Stimulated activated CD4-positive, alpha-beta T cell treated with anti-CD3 and anti-CD28 coated beads, Interleukin-4, amount 100 ng/mL, for 4 hours (primary cell): Measurements from ENCODE around the gene FAM83E.
"Not testable (repeated sequence)": the region's sequence is repeated elsewhere in the genome, so short reads cannot be mapped to it uniquely, and the experiment has no call there.

Source experiments
- DNase-seq, 2 experiments: peaks; one replicate each; pipeline ENCODE4 v3.0.0-alpha.2; 2020

Gene FAM83E

GRCh38 chr19:48639483-48640375 is 24.9 kb upstream of the FAM83E start:
- no peak for DNase-seq

DNA sequence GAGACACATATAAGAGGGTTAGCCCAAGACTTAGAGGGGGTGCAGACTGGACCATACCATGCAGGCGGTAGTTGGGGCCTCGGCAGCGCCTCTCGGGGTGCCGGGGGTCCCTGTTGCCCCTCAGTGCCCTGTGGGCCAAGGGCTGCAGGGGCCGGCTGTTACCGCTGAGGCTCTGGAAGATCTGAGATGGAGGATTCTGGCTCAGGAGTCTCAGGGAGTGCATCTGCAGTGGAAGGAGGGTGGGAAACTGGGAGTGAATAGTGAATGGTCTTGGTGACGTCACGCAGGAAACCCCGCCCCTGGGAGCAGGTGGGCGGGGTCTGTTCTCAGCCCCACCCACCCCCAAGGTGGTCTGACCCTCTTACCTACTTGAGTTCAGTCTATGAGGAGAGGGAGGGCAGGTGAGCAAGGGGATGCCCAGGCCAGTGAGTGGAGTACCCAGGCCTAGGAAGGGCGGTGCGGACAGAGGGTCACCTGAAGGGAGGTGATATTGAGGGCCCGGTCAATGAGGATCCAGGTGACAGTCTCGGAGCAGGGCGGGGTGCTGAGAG is 24.0 kb upstream of the FAM83E start:
- DNase-seq, result no peak

DNA sequence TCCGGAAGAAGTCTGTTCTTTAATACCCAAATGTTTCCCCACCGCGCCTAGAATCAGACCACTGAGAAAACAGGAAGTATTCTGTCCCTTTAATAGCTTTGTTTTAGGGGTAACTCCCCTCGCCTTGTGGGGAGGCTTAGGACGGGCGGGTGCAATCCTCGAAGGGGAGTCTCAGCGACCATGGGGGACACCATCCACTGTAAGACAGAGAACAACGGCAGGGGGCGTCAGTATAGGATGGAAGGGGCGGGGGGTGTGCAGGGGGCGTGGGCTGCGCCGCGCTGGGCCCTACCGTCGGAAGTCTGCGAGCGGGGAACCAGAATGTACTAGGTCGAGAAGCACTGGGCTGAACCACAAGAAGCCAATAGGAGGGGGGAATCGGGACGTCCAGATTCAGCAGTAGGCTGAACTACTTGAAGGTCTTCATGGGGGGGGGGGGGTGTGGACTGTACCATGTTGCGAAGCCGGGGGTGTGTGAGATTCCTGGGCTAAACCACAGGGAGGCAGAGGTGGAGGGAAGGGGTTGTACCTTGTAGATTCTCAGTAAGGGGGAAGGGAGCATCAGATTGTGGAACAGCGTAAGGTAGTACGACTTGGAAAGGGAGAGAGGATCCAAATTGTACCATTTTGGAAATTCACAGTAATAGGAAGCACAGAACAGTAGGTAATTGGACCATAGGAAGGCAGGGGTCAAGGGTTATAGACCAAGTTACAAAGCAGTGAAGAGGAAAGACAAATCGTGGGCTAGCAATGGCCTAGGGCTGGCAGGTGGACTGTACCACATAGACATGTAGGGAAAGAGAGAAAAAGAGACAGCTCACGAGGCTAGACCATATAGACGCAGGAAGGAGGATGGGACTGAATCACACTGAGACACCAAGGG is 23.3 kb upstream of the FAM83E start:
- DNase-seq, result peak; percentile 65 to 86

- peak; percentile 98 to 100 for DNase-seq
These were observed 22.6 kb upstream of the FAM83E start for GRCh38 chr19:48637449-48637947.

DNA sequence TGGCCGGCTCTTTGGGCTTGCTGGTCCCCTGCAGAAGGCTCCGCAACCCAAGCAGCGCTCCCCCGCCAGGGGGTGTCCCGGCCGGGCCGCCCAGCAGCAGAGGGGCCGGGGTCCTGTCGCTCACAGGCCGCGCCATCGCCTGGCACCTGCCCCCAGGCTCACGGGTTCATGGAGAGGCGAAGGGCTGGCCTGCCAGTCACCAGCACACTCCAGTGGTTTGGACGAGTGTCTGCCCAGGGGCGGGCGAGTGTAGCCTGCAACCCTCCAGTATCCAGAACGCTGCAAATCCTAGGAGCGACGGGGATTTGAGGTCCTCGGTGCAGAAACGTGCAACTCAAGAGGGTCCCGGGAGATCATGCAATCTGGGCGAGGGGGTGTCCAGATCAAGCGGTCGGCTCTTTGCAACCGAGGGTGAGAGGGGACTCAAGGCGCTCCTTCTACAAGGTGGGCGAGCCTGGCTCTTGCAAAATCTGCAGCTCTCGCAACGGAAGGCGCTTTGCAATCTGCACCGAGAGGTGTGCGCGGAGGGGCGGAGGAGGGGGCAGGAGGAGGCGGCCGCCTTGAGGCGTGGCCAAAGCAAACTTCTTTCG is 22.1 kb upstream of the FAM83E start, which contains the start of gene DBP:
TSS of gene DBP (minus strand) at position 521 of the 590 bp plus-strand sequence. CDS start at position 136, 385 bp downstream.
- DNase-seq, result no peak

- DNase-seq, result no peak
These were observed 21.3 kb upstream of the FAM83E start for GRCh38 chr19:48635966-48636858.

- peak; percentile 69 to 81 for DNase-seq
These were observed 20.5 kb upstream of the FAM83E start for GRCh38 chr19:48635263-48635965.

DNA sequence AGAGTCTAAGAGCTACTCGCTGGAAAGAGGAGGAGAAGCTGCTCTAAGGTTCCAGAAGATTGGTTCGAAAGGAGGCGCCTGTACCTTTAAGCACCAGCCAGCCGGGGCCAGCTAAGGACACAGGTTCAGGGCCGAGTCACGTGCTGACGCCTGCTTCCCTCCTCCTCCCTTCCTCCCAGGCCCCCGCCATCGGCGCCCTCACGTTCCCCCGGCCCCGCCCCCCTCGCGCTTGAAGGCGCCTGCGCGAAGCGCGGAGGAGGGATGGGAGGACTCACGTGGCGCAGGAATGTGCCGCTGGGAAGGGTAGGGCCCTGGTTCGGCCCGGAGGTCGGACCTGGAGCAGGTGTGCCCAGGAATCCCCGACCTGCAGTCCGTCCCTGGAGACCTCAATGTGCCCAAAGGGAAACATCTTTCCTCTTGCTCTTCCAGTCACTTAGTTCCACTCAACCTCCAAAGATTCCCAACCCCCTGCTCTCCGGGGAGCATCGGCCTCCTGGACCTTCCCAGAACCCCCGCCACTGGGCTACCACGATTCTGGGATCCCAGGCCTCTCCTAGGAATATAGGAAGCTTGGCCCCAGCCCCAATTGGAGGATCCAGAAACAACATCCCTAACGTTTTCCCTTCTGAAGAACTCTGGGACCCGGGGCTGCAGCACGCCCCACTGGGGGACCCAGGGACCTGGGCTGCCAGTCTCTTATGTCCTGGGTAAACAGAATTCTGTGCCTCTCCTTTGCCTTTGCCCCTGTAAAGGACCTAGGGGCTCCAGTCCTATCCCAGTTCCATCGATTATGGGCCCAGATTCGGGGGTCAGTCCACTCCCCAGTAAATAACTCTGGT is 19.8 kb upstream of the FAM83E start:
- DNase-seq, result peak; percentile 91 to 96

GRCh38 chr19:48634036-48634342 is 19.1 kb upstream of the FAM83E start:
- DNase-seq, result no peak

DNA sequence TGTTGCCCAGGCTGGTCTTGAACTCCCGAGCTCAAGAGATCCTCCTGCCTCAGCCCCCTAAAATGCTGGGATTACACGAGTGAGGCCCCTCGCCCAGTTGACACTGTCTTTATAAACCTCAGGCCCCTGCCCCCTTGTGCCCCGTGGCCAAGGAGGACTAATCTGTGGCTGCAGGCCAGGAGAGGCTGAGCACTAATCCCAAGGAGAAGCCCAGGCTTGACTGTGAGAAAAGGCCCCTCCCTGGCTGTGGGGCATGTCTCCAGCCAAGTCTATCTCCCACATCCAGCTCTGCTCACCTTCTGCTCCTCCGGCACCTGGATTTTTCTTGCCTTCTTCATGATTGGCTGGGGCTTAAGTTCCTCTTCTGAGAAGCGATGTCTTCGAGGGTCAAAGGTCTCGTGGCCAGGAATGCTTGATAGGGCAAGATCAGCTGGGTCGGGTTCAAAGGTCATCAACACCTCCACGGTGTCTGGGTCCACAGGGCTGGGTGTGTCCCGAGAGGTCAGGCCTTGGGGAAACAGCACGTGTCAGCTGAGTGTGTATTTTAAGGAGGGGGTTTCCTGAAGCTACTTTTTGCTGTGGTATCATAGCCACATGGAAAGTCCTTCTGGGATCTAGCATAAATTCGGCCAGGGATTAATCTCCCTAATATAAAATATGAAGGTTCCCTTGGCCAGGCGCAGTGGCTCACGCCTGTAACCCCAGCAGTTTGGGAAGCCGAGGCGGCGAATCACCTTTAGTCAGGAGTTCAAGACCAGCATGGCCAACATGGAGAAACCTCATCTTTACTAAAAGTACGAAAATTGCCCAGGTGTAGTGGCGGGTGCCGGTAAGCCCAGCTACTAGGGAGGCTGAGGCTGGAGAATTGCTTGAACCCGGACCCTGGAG is 18.5 kb upstream of the FAM83E start:
- no peak for DNase-seq

DNA sequence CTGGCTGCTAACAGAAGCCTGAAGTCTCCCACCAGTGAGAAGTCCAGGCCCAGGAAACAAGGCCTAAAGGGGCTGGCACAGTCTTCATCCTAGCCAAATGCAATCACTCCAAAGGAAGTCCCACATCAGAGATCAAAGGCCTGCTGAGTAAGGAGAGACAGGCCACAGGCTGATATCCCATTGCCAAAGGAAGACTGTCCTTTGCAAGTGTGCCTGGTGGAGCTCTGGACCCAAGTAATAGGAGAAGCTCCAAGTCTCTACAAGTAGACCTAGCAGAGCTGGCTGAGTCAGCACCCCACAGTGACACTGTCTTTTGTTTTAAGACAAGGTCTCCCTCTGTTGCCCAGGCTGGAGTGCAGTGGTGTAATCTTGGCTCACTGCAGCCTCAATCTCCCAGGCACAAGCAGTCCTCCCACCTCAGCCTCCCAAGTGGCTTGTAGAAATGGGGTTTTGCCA is 17.8 kb upstream of the FAM83E start:
- no peak for DNase-seq

DNA sequence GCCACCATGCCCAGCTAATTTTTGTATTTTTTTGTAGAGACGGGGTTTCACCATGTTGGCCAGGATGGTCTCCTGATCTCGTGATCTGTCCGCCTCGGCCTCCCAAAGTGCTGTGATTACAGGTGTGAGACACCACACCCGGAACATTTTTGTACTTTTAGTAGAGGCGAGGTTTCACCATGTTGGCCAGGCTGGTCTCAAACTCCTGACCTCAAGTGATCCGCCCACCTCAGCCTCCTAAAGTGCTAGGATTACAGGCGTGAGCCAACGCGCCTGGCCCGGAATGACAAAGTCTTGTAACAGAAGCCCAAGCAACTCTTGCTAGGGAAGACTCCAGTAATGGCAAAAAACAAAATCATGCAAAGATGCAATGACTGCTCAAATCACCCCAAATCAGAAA is 17.4 kb upstream of the FAM83E start:
- not testable (repeated sequence) for DNase-seq

DNA sequence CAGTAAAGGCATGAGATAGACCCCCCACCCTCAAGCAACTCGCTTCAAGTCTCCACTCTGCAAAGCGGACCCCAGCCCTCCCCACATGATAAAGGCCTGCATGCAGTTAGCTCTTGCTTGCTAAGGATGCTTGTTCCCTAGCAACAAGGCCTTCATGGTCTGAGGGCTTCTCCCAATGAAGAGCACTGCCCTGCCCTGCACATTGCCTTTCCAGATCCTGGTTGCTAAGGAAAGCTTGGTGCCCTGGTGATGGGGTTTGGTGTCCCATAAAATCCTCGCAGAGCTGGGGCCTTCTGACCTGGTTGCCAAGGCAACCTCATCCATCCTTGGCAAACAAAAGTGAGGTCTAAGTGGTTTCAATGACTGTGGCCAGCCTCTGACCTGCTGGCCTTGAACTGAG is 16.3 kb upstream of the FAM83E start:
- no peak for DNase-seq

DNA sequence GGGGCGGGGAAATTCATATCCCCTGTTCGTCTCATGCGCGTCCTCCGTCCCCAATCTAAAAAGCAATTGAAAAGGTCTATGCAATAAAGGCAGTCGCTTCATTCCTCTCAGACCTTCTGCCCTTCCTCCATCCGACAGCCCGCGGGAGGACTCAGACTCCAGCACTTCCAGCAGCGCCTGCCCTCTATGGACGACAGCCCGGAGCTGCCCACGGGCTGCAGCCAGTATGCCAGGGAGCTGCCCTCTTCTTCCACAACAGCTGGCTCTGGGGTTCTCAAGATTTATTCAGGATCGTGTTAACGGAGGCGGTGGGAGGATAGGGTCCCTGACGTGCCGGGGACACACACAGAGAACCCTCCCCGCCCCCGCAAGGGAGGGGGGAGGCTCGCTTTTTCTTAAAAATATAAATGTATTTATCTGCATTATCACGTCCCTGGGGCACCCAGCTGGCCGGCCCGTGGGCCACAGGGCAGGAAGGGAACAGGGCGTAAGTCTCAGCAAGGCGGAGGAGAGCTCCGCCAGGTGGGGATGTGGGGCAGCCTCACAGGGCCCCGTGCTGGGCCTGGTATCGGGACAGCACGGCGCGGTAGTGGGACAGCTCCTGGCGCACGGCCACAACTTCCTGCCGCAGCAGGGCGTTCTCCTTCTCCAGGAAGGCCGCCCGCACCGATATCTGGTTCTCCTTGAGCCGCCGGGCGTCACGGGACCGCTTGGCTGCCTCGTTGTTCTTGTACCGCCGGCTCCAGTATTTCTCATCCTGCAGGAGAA is 15.6 kb upstream of the FAM83E start:
- DNase-seq, result no peak

DNA sequence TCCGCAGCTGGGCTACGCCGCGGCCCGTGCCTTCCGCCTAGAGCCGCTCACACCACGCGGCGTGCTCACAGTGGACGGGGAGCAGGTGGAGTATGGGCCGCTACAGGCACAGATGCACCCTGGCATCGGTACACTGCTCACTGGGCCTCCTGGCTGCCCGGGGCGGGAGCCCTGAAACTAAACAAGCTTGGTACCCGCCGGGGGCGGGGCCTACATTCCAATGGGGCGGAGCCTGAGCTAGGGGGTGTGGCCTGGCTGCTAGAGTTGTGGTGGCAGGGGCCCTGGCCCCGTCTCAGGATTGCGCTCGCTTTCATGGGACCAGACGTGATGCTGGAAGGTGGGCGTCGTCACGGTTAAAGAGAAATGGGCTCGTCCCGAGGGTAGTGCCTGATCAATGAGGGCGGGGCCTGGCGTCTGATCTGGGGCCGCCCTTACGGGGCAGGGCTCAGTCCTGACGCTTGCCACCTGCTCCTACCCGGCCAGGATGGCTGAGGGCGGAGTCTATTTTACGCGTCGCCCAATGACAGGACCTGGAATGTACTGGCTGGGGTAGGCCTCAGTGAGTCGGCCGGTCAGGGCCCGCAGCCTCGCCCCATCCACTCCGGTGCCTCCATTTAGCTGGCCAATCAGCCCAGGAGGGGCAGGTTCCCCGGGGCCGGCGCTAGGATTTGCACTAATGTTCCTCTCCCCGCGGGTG is 14.9 kb upstream of the FAM83E start:
- DNase-seq, result no peak

- DNase-seq, result no peak
These were observed 14.4 kb upstream of the FAM83E start for GRCh38 chr19:48629297-48629598.

- DNase-seq, result no peak
These were observed 13.8 kb upstream of the FAM83E start for GRCh38 chr19:48628486-48629296.
